ENCODE measurements around the gene PACS1.

Gene PACS1

GRCh38 chr11:66292543-66293332 is 222.7 kb downstream of the PACS1 start:
- no peak for DNase-seq

GRCh38 chr11:66293352-66293751 is 223.3 kb downstream of the PACS1 start:
- DNase-seq, result no peak

DNA sequence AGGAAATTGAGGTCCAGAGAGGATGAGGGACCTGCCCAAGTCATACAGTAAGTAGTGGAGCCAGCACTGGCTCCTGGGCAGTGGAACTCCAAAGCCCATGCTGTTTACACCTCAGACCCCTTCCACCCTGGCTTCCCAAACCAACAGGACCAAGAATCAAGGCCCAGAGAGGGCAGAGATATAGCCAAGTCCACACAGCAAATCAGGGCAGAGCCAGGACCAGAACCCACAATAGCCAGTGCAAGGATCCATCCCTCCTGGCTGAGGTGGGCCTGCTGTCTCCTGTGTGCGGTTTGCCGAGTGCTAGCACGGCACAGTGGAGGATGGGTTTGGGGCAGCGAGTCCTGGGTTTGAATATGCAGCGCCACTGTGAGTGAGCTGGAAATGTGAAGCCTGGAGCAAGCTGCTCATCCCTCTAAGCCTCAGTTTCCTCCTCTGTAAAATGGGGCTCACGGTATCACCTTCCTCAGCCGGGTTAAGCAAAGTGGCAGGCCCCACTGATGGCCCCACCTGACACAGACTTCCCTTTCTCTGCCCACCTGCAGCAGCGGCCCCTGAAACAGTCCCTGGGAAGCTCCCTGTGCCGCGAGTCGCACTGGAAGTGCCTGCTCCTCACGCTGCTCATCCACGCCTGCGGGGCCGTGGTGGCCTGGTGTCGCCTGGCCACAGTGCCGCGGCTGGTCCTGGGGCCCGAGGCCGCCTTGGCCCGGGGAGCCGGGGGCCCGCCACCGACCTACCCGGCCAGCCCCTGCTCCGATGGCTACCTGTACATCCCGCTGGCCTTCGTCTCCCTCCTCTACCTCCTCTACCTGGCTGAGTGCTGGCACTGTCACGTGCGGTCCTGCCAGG is 223.9 kb downstream of the PACS1 start:
- no peak for DNase-seq
